ENCODE measurements around the gene DOCK4.

DNA sequence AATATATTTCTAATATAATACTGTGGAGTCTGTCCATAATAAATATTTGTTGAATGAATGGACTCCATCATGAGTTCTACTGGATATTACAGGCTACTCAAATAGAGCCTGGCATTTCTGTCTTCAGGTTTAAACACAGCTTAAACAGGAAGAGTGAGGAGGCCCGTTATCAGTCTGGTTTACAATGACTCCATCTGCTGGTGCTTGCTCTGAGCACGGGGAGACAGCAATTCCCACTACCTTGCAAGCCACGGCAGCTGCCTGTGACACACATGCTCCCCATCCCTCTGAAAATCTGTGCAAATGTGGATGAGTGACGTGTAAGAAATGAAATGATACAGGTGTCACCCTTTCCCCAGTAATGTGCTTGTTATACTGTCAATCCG lies 350.4 kb downstream of the DOCK4 start:
- TF ChIP-seq, protein P1, sequence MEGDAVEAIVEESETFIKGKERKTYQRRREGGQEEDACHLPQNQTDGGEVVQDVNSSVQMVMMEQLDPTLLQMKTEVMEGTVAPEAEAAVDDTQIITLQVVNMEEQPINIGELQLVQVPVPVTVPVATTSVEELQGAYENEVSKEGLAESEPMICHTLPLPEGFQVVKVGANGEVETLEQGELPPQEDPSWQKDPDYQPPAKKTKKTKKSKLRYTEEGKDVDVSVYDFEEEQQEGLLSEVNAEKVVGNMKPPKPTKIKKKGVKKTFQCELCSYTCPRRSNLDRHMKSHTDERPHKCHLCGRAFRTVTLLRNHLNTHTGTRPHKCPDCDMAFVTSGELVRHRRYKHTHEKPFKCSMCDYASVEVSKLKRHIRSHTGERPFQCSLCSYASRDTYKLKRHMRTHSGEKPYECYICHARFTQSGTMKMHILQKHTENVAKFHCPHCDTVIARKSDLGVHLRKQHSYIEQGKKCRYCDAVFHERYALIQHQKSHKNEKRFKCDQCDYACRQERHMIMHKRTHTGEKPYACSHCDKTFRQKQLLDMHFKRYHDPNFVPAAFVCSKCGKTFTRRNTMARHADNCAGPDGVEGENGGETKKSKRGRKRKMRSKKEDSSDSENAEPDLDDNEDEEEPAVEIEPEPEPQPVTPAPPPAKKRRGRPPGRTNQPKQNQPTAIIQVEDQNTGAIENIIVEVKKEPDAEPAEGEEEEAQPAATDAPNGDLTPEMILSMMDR (optimal IDR thresholded peaks at IDR 0.05 in 1 of 3, IDR thresholded peaks at IDR 0.05 in 1 of 3, conservative IDR thresholded peaks at IDR 0.05 in 1 of 3; ENCODE audit: extremely low read depth in 1 of 3, insufficient read depth in 2 of 3, low read length in 3 of 3) = peak in 1 of 3 experiments; percentile 53
- no peak for TF ChIP-seq EZH2 (IDR thresholded peaks at IDR 0.05; ENCODE audit: low read length)
